ENCODE data around the gene TBCD.

The TBCD gene

DNA sequence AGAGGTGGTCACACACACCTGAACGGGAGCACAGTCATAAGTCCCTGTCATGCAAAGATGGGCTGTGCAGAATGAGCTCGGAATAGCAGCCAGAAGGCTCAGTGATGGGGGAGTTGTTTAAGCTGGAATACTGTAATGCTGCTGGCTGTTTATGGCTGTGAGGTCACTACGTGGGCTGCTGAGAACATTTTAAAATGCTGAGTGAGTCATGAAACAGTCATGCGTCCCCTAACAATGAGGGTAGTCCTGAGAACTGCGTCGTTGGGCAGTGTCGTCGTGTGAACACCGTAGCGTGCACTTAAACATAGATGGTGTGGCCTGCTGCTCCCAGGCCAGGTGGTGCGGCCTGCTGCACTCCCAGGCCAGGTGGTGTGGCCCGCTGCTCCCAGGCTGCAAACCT, 39.7 kb downstream of the TBCD start:
- no peak for DNase-seq

DNA sequence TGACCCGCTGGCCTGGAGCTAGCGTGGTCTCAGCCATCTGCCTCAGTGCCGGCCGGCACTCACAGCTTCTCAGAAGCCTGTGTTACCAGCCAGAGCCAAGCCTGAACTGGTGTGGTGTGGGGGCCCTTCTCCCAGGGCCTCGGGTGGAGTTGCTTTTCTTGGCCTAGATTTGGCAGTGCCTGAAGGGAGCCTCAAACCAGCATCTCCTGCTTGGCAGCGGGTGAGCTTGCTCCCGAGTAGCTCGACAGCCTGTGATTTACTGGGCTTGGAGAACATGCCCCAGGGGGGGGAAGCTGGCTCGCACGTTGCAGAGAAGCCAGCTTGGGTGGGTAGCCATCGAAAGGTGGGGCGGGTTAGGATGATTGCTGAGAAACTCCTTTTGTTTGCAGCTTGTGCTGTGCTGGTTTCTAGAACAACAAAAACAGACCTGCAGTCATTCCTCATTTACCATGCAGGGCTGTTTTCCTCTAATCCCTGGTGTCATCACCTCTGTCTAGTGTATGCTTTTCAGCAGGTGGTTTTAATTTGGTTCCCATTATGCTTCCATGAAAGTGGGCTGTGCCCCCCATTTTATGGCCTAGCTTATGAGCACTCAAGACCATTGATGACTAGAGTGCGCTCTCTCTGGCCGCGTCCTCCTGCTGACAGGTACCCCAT, 42.2 kb downstream of the TBCD start:
- no peak for DNase-seq

DNA sequence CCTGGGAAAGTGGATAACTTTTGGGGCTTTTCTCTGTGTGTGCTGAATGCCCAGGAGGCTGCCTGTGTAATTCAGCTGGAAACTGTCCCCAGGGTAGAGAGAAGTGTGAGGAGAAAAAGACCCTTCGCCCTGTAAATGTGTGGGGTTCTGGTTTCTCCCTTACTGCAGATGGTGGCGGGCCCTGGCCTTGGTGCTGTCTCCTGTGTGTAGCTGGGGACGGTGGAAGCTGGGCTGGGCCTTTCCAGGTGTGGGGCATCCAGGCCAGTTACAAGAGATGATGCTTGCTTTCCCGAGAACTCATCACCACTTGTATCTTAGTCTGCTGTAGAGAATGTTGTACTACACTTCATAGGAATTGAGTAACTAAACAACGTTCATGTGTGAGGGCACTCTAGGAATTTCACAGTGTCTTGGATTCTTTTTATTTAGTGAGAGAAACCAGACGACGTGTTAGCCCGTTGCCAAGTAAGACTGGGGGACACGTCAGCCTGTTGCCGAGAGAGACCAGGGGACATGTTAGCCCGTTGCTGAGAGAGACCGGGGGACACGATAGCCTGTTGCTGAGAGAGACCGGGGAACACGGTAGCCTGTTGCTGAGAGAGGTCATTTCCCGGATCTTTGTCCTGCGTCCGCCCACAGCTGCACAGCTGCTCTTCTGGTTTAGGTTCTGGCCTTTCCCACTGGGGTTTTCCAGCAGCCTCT, 43.1 kb downstream of the TBCD start:
- DNase-seq = no peak

DNA sequence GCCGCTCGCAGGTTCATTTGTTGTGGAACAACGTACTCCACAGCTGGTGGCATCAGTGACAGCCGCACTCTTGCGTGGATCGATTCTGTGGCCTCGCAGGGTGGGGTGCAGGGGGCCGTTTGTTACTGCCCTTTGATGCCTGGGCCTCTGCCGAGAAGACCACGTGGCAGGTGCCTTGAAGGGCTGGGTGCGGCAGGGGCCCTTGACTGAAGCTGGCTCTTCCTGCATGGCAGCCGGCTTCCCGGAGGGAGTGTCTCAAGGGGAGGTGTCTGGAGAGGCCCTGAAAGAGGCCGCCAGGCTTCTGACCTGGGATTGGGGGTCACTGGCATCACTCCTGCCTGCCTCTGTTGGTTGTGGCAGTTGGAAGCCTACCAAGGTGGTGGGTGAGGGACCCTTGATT, 43.8 kb downstream of the TBCD start:
- DNase-seq = no peak

DNA sequence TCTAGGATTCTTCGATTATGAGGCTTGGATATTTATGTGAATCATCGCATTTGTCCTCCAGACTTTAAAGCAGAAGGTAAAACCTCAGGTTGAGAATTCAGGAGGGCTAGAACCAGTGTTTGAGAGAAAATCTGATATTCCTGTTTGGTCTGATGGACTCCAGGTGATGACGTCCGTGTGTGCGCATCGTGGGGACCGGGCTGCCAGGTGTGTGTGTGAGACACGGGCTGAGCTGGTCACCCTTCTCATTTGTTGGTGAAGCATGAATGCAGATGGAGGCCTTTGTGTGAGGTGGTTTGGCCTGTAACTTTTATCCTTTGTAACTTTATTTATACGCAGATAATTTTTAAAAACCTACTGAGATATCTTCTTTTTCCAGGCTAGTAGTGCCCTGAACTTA, 45.2 kb downstream of the TBCD start:
- DNase-seq = no peak

DNA sequence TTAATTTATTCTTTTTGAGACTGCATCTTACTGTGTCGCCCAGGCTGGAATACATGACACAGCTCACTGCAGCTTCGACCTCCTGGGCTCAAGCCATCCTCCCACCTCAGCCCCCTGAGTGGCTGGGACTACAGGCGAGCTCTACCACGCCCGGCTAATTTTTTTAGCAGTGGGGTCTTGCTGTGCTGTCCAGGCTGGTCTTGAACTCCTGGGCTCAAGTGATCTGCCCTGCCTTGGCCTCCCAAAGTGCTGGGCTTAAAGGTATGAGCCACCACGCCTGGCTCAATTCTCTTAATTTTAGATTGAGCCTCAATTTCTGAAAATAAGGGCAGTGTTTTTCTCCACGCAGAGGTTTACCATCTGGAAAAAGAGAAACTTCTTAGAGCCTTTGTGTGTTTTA, 46.9 kb downstream of the TBCD start:
- no peak for DNase-seq

DNA sequence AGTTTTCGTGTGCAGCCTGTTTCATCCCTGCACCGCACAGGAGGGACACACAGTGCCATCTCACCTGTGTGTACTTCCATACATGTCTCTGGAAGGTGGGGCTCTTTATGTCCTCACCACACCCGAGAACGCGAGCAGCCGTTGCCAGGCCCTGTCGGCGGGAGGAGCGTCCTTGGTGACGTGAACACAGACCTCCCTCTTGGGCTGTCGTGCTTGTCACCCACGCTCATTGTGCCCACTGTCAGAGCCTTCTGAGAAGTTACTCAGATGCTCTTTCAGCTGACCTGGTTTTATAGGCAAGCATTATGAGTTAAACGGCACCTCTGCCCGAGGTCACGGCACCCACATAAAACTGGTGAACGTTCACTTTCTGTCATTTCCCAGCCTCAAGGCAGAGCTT, 47.7 kb downstream of the TBCD start:
- DNase-seq = no peak

DNA sequence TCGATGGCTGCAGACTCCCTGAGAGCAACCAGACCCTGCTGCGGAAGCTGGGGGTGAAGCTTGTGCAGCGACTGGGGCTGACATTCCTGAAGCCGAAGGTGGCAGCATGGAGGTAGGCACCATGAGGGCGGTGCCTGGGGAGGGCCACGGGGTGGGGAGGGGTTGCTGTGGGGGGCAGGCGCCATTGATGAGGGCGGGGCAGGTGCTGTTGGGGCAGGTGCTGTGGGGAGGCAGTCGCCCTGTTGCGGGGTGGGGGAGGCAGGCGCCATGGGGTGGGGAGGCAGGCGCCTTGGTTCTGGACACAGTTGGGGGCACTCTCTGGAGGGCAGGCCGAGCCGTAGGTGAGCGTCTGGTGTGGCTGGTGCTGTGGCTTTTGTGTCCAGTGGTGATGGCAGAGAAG, 49.0 kb downstream of the TBCD start:
- DNase-seq = no peak

DNA sequence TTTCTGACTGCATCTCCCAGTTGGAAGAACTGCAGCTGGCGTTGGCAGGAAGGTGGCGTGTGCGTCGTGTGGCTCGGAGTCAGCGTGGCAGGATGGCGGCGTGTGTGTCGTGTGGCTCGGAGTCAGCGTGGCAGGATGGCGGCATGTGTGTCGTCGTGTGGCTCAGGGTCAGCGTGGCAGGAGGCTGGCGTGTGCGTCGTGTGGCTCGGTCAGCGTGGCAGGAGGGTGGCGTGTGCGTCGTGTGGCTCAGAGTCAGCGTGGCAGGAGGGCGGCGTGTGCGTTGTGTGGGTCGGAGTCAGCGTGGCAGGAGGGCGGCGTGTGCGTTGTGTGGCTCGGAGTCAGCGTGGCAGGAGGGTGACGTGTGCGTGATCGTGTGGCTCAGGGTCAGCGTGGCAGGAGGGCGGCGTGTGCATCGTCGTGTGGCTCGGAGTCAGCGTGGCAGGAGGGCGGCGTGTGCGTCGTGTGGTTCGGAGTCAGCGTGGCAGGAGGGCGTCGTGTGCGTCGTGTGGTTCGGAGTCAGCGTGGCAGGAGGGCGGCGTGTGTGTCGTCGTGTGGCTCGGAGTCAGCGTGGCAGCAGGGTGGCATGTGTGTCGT, 49.6 kb downstream of the TBCD start:
- DNase-seq = no peak

DNA sequence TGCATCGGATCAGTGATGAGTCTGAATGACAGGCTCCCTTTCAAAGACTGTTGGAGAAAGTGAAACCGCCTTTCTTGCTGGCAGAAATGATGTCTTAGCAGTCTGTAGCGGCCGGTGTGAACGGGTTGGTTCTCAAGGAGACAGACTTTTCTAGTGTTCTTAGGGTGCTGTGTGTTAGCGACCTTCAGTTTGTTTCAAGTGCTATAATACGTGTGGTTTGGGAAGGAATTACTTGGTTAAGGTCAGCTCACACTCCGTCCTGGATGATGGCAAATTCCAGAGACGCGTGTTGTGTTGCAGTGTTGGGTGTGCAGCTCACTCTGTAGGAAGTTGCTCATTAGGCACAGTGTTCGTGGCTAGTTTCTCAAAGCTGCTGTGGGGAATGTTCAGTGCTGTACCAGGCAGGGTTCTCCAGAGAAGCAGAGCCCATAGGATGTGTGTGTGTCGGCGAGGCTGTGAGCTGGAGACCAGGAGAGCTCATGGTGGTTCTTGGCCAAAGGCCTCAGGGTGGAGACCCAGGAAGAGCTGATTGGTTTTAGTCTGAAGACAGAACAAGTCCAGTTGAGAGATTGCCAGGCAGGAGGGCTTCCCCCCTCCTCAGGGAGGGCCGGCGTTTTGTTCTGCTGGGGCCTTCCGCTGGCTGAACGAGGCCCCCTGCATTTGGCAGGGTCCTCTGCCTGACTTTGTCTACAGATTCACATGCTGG, 50.4 kb downstream of the TBCD start:
- DNase-seq = no peak

DNA sequence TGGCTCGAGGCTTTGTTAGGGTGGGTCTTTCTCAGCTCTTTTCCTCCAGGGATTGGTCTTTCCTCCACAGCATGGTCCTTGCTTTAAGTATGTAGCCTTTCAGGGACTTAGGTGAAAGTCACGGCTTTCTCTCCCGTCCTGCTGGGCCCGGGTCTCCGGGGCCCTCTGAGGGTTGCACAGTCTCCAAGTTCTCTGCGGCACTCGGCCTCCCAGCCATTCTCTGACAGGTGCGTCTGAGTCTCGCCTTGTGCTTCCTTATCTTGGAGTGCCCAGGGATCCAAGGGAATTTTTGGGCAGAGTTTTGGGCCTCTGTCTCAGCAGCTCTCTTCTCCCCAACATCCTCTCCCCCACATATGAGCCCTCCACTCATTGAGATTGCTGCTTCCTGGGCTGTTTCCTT, 51.3 kb downstream of the TBCD start:
- no peak for DNase-seq

DNA sequence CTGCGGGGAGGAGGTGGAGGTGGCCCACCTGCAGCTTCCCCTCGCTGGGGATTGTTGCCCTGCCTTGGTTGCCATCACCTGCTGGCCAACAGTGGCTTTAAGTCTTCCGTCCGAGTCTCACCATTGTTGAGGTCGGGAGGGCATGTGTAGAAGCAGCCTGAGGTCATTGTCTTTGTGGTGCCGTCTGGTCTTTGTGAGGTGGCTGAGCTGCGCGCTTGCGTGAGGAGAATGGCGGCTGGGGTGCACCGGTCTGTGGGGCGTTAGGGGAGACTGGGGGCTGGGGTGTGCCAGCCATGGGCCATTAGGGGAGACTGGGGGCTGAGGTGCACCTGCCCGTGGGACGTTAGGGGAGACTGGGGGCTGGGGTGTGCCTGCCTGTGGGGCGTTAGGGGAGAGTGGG, 51.7 kb downstream of the TBCD start:
- DNase-seq = no peak

DNA sequence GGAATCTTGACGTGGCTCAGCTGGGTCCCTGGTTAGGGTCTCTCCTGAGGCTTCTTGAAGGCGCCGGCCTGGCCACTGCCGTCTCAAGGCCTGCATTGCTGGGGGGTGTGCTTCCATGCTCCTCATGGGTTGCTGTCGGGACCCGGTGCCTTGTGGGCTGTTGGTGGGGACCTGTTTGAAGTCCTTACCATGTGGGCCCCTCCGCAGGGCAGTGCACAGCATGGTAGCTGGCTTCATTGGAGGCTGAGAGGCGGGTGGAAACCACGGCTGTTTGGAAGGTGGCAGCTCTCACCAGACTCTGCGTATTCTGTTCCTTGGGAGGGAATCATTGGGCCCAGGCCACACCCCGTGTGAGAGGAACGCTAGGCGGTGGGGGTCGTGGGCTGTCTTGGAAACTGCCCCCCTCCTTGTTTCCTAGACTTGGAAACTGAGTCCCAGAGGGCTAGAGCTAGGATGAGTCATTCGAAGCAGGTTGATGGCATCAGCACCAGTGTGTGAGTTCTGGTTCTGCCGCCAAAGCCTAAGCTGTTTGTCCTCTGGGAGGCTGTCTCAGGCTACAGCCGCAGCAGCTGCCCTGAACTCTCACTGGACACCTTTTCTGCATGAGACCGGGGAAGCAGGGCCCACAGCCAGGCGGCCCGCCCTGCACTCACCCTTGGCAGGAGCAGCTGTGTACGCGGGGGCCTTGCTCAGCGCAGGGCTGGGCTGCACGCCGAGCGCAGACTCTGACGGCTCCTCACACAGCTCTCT, 52.8 kb downstream of the TBCD start:
- DNase-seq = no peak

DNA sequence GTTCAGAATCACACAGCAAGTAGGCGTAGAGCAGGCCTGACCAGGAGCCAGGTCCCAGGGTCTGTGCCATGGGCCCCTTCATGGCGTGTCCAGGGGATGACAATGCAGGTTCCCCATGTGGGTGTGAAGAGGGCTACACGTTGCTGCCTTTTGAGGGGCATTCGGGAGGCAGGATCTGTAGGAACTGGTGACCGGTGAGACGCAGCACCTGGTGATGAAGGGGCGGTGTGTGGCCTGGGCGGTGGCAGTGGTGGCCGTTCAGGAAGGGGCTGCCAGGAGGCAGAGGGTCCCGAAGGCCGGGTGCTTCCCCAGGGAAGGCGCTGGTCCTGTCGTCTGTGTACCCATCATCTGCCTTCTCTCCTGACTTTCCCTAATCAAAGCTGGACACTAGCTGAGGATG, 53.4 kb downstream of the TBCD start:
- DNase-seq = no peak

DNA sequence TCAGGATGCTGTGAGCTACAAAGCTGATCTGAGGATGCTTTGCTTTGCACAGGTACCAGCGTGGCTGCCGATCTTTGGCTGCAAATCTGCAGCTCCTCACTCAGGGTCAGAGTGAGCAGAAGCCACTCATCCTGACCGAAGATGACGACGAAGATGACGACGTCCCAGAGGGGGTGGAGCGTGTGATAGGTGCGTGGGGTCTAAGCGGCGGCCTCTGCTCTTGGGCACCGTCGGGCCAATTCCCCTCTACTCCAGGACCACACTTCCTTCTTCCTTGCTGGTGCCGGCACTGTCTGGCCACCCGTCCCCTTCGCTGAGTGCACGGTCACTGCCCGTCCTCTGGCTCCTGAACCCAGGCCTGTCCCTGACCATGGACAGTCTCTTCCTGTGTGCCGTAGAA, 54.0 kb downstream of the TBCD start:
- DNase-seq = no peak

DNA sequence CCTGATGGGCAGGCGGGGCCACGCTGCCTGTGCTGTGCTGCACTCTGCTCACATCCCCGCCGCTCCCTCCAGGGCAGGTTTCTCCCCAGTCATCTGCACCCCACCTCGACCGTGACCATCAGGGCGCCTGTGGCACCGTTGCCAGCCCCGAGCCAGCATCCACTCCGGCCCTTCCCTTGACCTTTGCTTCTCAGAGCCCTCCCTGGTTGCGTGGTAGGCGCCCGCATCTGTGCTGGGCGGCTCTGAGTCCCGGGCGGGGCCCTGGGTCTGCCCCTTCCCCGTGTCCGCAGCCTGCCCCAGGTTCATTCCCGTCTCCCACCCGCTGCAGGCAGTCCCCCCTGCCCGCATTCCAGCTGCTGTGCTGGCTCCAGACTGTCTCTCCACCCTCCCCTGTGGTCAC, 54.8 kb downstream of the TBCD start:
- no peak for DNase-seq

DNA sequence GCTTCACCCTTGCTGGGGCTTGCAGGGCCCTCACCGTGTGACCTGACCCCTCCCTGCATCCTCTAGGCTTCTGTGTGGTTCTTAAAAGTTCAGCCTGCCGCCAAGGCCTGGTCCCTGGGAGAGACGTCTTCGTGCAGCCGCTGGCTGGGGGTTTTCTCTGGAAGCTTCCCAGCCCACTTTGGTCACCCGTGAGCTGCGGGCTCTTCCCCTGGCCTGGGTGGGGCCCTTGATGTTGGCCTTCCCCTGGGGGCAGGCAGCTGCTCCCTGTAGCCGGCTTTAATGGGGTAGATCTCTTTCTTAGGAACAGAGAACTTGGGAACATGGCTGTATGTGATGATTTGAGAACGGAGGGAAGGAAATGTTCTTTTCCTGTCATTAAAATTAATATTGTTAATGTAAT, 55.2 kb downstream of the TBCD start:
- DNase-seq = no peak

DNA sequence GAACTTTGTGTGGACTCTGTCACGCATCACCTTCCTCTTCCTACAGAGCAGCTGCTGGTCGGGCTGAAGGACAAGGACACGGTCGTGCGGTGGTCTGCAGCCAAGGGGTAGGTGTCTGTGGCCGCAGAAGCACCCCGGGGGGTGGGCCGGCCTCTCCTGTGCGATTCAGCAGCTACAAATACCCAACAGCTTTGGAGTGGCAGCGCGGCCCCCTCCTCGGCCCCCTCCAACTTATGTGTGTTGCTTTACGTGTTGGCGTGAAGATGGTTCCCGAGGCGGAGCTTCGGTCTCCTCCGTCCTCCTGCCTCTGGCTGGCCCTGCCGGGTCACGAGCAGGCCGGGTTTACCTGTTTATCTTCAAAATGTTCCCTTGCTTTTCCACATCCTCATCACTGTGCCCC, 55.7 kb downstream of the TBCD start:
- no peak for DNase-seq

DNA sequence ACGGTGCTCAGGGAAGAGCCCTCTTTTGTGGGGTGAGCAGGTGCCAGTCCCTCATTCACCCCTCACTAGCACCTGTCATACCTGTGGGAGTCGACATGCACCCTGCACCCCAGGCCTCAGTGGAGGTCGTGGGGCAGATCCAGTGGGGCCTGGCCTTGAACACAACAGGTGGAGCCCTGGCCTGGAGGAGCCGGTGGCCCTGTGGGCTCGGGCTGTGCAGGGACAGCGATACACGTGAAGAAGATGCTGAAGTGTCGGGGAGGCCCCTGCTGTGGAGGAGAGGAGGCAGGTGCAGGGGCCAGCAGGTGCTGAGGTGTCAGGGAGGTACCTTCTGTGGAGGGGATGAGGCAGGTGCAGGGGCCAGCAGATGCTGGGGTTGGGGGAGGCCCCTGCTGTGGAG, 56.1 kb downstream of the TBCD start:
- DNase-seq = no peak

DNA sequence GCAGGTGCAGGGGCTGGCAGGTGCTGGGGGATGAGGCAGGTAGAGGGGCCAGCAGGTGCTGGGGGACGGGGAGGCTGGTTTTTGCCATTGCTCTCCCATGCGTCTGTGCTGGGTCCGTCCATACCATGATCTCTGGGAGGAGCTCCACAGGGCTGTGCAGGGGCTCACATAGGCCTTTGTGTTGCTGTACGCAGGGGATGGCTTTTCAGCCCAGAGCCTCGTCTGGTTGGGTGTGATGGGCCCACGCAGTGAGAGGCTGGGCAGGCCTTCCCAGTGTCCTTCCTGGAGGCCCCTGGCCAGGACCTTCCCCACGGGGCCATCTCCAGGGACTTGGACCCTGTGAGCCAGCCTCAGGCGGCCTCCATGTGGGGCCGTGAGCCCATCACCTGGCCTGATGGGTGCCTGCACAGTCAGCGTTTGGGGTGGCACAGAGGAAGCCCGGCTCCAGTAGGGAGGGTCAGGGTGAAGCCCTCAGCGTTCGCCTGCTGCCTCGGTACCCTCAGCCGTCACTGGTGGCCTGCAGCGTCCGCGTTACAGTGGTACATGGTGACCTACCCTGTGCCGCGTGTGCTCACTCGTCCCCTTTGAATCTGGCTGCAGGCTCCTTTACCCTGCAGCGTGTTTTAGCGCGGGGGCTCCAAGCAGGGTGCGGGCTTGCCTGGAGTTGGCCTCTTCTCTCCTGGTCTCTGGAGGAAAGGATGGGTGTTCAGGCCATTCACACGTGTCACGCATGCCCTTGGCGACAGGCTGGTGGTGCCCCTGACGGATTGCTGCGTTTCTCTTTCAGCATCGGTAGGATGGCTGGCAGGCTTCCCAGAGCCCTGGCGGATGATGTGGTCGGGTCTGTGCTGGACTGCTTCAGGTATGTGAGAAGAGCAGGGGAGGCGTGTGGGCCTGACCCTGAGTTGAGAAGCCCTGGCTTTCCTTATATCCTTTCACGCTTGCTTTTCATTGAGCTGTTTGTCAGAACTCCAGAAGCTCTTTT, 57.3 kb downstream of the TBCD start:
- DNase-seq = no peak

DNA sequence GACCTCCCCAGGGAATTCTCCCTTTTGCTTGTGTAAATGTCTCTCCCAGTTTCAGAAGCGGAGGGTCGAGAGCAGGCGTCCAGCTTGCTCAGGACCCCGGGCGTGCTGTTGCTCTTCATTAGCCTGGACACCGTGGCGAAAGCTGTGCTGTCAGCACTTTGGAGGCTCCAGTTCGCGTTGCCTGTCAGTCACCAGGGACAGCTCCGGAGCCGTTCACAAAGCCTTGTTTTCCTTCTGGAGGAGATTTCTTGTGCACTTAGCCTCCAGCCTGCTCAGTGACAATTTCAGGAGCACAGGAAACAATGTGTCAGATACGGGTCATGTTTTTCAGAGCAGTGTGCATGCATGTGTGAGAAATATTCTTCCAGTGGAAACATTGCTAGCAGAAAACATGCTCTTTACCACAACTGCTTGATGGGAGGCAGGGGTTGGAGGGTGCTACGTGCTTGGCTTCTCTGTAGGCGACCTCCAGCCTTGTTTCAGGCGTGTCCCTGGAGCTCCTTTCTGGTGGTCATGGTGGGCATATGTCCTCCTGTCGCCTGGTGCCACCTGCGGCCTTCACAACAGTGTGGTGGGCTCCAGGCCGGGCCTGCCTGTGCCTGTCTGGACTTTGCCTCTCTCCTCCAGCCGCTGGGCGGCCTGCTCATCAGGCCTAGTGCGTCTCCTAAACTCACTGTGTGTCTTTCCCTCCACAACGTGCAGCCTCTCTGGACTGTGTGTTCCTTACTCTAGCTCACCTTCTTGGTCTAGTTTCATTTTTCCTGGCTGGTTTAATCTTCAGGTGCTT, 59.0 kb downstream of the TBCD start:
- no peak for DNase-seq

All from OCI-M1 (cell line).